ENCODE results near the gene TKTL1. TPM values are rescaled to one million over a fixed set of nuclear protein-coding genes. Genes with fewer than 3 reads are reported as not detected.
A peak's percentile ranks its signal among the peaks of the same experiment; 100 is the strongest.
"Not testable (repeated sequence)": the region's sequence is repeated elsewhere in the genome, so short reads cannot be mapped to it uniquely, and the experiment has no call there.

TKTL1 gene
- total and polyA plus RNA-seq, 2 of the 8 experiments (the other 6 are each of a cell fraction or from before 2014, with no cell fraction given): 0.05 TPM; not detected in 1

DNA sequence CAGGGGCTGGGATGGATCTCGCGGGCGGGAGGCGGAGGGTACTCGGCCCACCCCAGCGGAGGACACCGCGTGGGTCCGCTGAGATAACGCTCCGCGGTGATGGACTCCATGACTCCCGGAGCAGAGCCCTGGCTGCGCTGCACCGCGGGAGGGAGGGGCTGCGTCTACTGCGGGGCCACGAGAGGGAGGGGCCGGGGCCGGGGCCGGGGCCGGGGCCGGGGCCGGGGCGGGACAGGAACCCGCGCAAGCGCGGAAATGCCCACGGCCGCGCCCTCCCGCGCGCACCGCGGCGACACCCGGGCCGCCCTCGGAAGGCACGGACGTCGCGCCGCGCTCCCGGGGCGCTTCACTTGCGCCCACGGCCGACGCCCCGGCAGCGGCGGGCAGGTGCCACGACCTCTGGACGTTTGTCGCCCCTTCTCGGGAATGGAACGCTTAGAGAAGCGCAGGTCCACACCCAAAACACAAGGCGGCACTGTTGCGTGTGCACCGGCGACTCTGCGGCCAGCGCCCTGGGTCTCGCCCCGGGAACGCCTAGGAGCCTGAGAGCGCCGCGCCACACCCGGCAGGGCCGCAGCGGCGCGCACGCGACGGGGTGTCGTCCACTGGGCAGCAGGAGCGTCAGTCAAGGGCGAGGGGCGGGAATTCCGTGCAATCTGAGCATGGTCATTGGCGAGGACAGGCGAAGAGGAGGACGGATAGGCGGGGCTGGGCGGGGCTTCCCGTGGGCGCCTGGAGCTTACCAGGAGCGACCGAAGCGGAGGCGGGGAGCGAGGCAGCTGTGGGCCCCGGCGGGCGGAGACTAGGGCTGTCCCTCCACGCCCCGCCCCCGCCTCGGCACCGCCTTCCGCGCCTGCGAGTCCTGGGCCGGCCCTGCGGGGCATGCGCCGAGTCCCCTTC, 46.1 kb downstream of the TKTL1 start:
- H4K20me1 ChIP-seq (replicated peaks in 1 of 2; ENCODE audit: control insufficient read depth in 1 of 2, insufficient read depth in 2 of 2, low read length in 2 of 2): not testable (repeated sequence)

GRCh38 chrX:154343063-154343462, 47.5 kb downstream of the TKTL1 start:
- not testable (repeated sequence) for DNase-seq (ENCODE audit: low read depth in 1 of 2, low spot score in 2 of 2)
- WGBS, 2 experiments (ENCODE audit: extremely low coverage in 1 of 2, insufficient coverage in 1 of 2, insufficient read length in 1 of 2, insufficient replicate concordance in 2 of 2, low coverage in 1 of 2, low lambda C conversion rate in 2 of 2, missing lambda C conversion rate in 1 of 2): no CpG with 5 or more reads among the region's 16 CpGs

More for the DNA sequence above, 46.1 kb downstream of the TKTL1 start:
- H3K23ac ChIP-seq (ENCODE audit: insufficient read length); H3K4me3 ChIP-seq (ENCODE audit: extremely low read depth in 1 of 4, insufficient read depth in 2 of 4, low read depth in 3 of 4, low read length in 4 of 4); H3K36me3 ChIP-seq (ENCODE audit: control insufficient read depth in 2 of 4, insufficient read depth in 4 of 4, low read length in 3 of 4); H2BK12ac ChIP-seq (ENCODE audit: low read depth, low read length); H3K27ac ChIP-seq (ENCODE audit: low read depth, low read length); H4K91ac ChIP-seq (replicated peaks; ENCODE audit: insufficient read length, low read length); H3K56ac ChIP-seq (replicated peaks; ENCODE audit: insufficient read length, low read depth, low read length); H3K18ac ChIP-seq (ENCODE audit: extremely low read depth, low read length); H3K9ac ChIP-seq (replicated peaks in 1 of 4; ENCODE audit: extremely low read depth in 1 of 4, low read depth in 3 of 4, low read length in 3 of 4); H4K5ac ChIP-seq (ENCODE audit: insufficient read length, low read depth, low read length); H3K4me1 ChIP-seq (replicated peaks in 1 of 4; ENCODE audit: control insufficient read depth in 3 of 4, insufficient read depth in 4 of 4, low read length in 3 of 4); H4K8ac ChIP-seq (ENCODE audit: extremely low read depth, insufficient read depth, low read length); H3K79me1 ChIP-seq (ENCODE audit: low read depth, low read length); H2BK120ac ChIP-seq (replicated peaks; ENCODE audit: low read depth, low read length); H3K4me2 ChIP-seq (ENCODE audit: insufficient read depth in 1 of 2, low read depth in 2 of 2, low read length in 2 of 2); POLR2A ChIA-PET (ENCODE audit: partially characterized antibody); H3K79me2 ChIP-seq (ENCODE audit: control insufficient read depth in 1 of 2, insufficient read depth in 2 of 2, low read length in 2 of 2); H2BK15ac ChIP-seq (ENCODE audit: low read length); H3K14ac ChIP-seq (ENCODE audit: insufficient read length); H3K9me3 ChIP-seq (ENCODE audit: insufficient read depth in 2 of 2, low read depth in 1 of 2, low read length in 1 of 2); H3K27me3 ChIP-seq (replicated peaks in 1 of 4; ENCODE audit: control insufficient read depth in 3 of 4, extremely low read depth in 1 of 4, insufficient read depth in 3 of 4, low read length in 3 of 4); H2AFZ ChIP-seq (ENCODE audit: low read length); DNase-seq (ENCODE audit: low read depth in 1 of 2, low spot score in 2 of 2); H2AK5ac ChIP-seq (ENCODE audit: low read depth, low read length); H3K4ac ChIP-seq (replicated peaks; ENCODE audit: insufficient read length, low read depth, low read length); CTCF ChIA-PET (ENCODE audit: partially characterized antibody); H2BK20ac ChIP-seq (ENCODE audit: low read length); H2BK5ac ChIP-seq (ENCODE audit: low read depth, low read length); H3K23me2 ChIP-seq (ENCODE audit: low read depth, low read length): not testable (repeated sequence)
- no CpG with 5 or more reads among the region's 115 CpGs for WGBS, 2 experiments (ENCODE audit: extremely low coverage in 1 of 2, insufficient coverage in 1 of 2, insufficient read length in 1 of 2, insufficient replicate concordance in 2 of 2, low coverage in 1 of 2, low lambda C conversion rate in 2 of 2, missing lambda C conversion rate in 1 of 2)
- FAIRE-seq: peak; percentile 96

More at GRCh38 chrX:154343063-154343462, 47.5 kb downstream of the TKTL1 start:
- FAIRE-seq: peak; percentile 100
- H3K23ac ChIP-seq (ENCODE audit: insufficient read length); H4K5ac ChIP-seq (ENCODE audit: insufficient read length, low read depth, low read length); H3K79me2 ChIP-seq (ENCODE audit: control insufficient read depth in 1 of 2, insufficient read depth in 2 of 2, low read length in 2 of 2); H2BK120ac ChIP-seq (replicated peaks; ENCODE audit: low read depth, low read length); H2BK15ac ChIP-seq (ENCODE audit: low read length); H3K4me3 ChIP-seq (ENCODE audit: extremely low read depth in 1 of 4, insufficient read depth in 2 of 4, low read depth in 3 of 4, low read length in 4 of 4); H3K36me3 ChIP-seq (ENCODE audit: control insufficient read depth in 2 of 4, insufficient read depth in 4 of 4, low read length in 3 of 4); H3K4me2 ChIP-seq (ENCODE audit: insufficient read depth in 1 of 2, low read depth in 2 of 2, low read length in 2 of 2); H2AFZ ChIP-seq (ENCODE audit: low read length); H3K14ac ChIP-seq (ENCODE audit: insufficient read length); H4K20me1 ChIP-seq (replicated peaks in 1 of 2; ENCODE audit: control insufficient read depth in 1 of 2, insufficient read depth in 2 of 2, low read length in 2 of 2); H3K9ac ChIP-seq (replicated peaks in 1 of 4; ENCODE audit: extremely low read depth in 1 of 4, low read depth in 3 of 4, low read length in 3 of 4); H3K18ac ChIP-seq (ENCODE audit: extremely low read depth, low read length); H3K23me2 ChIP-seq (ENCODE audit: low read depth, low read length); H4K91ac ChIP-seq (replicated peaks; ENCODE audit: insufficient read length, low read length); H3K27ac ChIP-seq (ENCODE audit: low read depth, low read length); POLR2A ChIA-PET (ENCODE audit: partially characterized antibody); CTCF ChIA-PET (ENCODE audit: partially characterized antibody); H3K4ac ChIP-seq (replicated peaks; ENCODE audit: insufficient read length, low read depth, low read length); H3K9me3 ChIP-seq (ENCODE audit: insufficient read depth in 2 of 2, low read depth in 1 of 2, low read length in 1 of 2); H2BK12ac ChIP-seq (ENCODE audit: low read depth, low read length); H2AK5ac ChIP-seq (ENCODE audit: low read depth, low read length); H2BK20ac ChIP-seq (ENCODE audit: low read length); H2BK5ac ChIP-seq (ENCODE audit: low read depth, low read length); H3K27me3 ChIP-seq (replicated peaks in 1 of 4; ENCODE audit: control insufficient read depth in 3 of 4, extremely low read depth in 1 of 4, insufficient read depth in 3 of 4, low read length in 3 of 4); H3K79me1 ChIP-seq (ENCODE audit: low read depth, low read length); H3K4me1 ChIP-seq (replicated peaks in 1 of 4; ENCODE audit: control insufficient read depth in 3 of 4, insufficient read depth in 4 of 4, low read length in 3 of 4); H4K8ac ChIP-seq (ENCODE audit: extremely low read depth, insufficient read depth, low read length); H3K56ac ChIP-seq (replicated peaks; ENCODE audit: insufficient read length, low read depth, low read length): not testable (repeated sequence)
